Trophoblast cell (in vitro differentiated cells and primary cell): Measurements from ENCODE around the gene MICU1.
"Not testable (repeated sequence)": the region's sequence is repeated elsewhere in the genome, so short reads cannot be mapped to it uniquely, and the experiment has no call there.

Source experiments
- DNase-seq, 2 donors: peaks; one replicate each; pipeline ENCODE4 v3.0.0-alpha.2; 2016
- H2AFZ ChIP-seq: 2 replicates; pipeline ENCODE4 v1.6.1; 2013; ENCODE audit warnings: low read length, moderate library complexity, mild to moderate bottlenecking; ENCODE audit not compliant: insufficient read depth, poor library complexity
- H2AK5ac ChIP-seq: 2 replicates; pipeline ENCODE4 v1.6.1; 2013; ENCODE audit warnings: mild to moderate bottlenecking, low read length
- H2BK120ac ChIP-seq: 2 replicates; pipeline ENCODE4 v1.6.1; 2013; ENCODE audit warnings: low read length, mild to moderate bottlenecking, moderate library complexity; ENCODE audit not compliant: insufficient read depth, poor library complexity
- H2BK12ac ChIP-seq: 2 replicates; pipeline ENCODE4 v1.6.1; 2013; ENCODE audit warnings: mild to moderate bottlenecking, low read length, moderate library complexity
- H2BK5ac ChIP-seq: 2 replicates; pipeline ENCODE4 v1.6.1; 2013; ENCODE audit warnings: low read length, low read depth, moderate library complexity, mild to moderate bottlenecking; ENCODE audit not compliant: poor library complexity
- H3K14ac ChIP-seq: 2 replicates; pipeline ENCODE4 v1.6.1; 2013; ENCODE audit warnings: mild to moderate bottlenecking, low read length
- H3K18ac ChIP-seq: 2 replicates; pipeline ENCODE4 v1.6.1; 2013; ENCODE audit warnings: mild to moderate bottlenecking, low read length
- H3K23ac ChIP-seq: 2 replicates; pipeline ENCODE4 v1.6.1; 2013; ENCODE audit warnings: low read length
- H3K27ac ChIP-seq: 2 replicates; pipeline ENCODE4 v1.5.1; 2013; ENCODE audit warnings: low read depth, mild to moderate bottlenecking, inconsistent platforms, low read length, moderate library complexity
- H3K27me3 ChIP-seq: 2 replicates; pipeline ENCODE4 v1.6.1; 2013; ENCODE audit warnings: inconsistent platforms, mild to moderate bottlenecking, low read length, moderate library complexity; ENCODE audit not compliant: insufficient read depth
- H3K36me3 ChIP-seq, 2 experiments: 1 replicate in 1 of 2; 2 replicates in 1 of 2; pipeline ENCODE4 v1.6.1; 2013; ENCODE audit warnings: low read length in 2 of 2, mild to moderate bottlenecking in 2 of 2, moderate library complexity in 1 of 2; ENCODE audit not compliant: insufficient read depth in 2 of 2, control insufficient read depth in 1 of 2
- H3K4ac ChIP-seq: 2 replicates; pipeline ENCODE4 v1.6.1; 2013; ENCODE audit warnings: low read depth, mild to moderate bottlenecking, low read length, moderate library complexity
- H3K4me1 ChIP-seq, 2 experiments: 1 replicate in 1 of 2; 2 replicates in 1 of 2; pipeline ENCODE4 v1.6.1; 2013; ENCODE audit warnings: low read length in 2 of 2, mild to moderate bottlenecking in 2 of 2, moderate library complexity in 1 of 2; ENCODE audit not compliant: insufficient read depth in 2 of 2, control insufficient read depth in 1 of 2
- H3K4me2 ChIP-seq: 2 replicates; pipeline ENCODE4 v1.6.1; 2013; ENCODE audit warnings: inconsistent platforms, mild to moderate bottlenecking, low read length, moderate library complexity
- H3K4me3 ChIP-seq: 2 replicates; pipeline ENCODE4 v1.5.1; 2013; ENCODE audit warnings: mild to moderate bottlenecking, low read depth, low read length, inconsistent platforms
- H3K79me1 ChIP-seq: one replicate; pipeline ENCODE4 v1.6.1; 2013; ENCODE audit warnings: low read length
- H3K79me2 ChIP-seq: 2 replicates; pipeline ENCODE4 v1.6.1; 2013; ENCODE audit warnings: low read length, mild to moderate bottlenecking; ENCODE audit not compliant: control insufficient read depth, insufficient read depth, poor library complexity
- H3K9ac ChIP-seq: 2 replicates; pipeline ENCODE4 v1.6.1; 2013; ENCODE audit warnings: mild to moderate bottlenecking, low read length
- H3K9me3 ChIP-seq: 2 replicates; pipeline ENCODE4 v1.6.1; 2013; ENCODE audit warnings: low read depth, mild to moderate bottlenecking, control low read depth, inconsistent platforms, low read length; ENCODE audit not compliant: insufficient read depth
- H4K12ac ChIP-seq: 2 replicates; pipeline ENCODE4 v1.6.1; 2013; ENCODE audit warnings: low read depth, mild to moderate bottlenecking, low read length, moderate library complexity
- H4K8ac ChIP-seq: 2 replicates; pipeline ENCODE4 v1.6.1; 2013; ENCODE audit warnings: low read depth, mild to moderate bottlenecking, low read length, moderate library complexity
- H4K91ac ChIP-seq: one replicate; pipeline ENCODE4 v1.6.1; 2013; ENCODE audit warnings: low read depth, mild to moderate bottlenecking, low read length, moderate library complexity
- WGBS: extraction: QIAGEN DNeasy Blood & Tissue Kit; methylation state at CpG from one replicate; pipeline ENCODE4 v1.1.7; 2013; ENCODE audit warnings: missing lambda C conversion rate; ENCODE audit not compliant: insufficient read length, insufficient coverage; ENCODE audit errors: extremely low coverage; 5-methylcytosine and 5-hydroxymethylcytosine counted together

MICU1 gene

DNA sequence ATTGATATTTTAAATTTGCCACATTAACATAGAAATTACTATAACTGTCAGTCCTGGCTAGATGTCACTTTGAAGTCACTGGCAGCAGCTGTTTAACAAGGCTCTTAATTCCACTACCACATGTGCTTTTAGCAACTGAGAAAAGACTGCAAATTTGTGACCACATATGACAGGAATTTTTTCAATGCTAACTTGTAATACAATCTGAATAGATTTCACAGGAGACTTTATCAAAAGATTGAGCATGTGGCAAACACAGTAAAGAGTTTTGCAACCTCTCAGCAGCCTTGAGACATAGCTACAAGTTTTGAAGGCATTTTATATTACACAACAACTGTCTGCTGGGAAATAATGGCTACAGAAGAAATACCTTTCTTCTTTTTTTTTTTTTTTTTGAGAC lies 73.0 kb downstream of the MICU1 start:
- Histone ChIP-seq H3K27me3 (no peaks in the 10 kb centered on the region), H3K79me1 (no peaks in the 10 kb centered on the region), H2AFZ (no peak overlapping the region), H3K14ac (no peak overlapping the region), H3K4me1 (no peaks in the 10 kb centered on the region), H3K4me2 (no peak overlapping the region), H4K12ac (no peak overlapping the region), H3K18ac (no peak overlapping the region), H2BK5ac (no peak overlapping the region), H3K4me3 (no peak overlapping the region), H3K23ac (no peak overlapping the region), H3K4ac (no peak overlapping the region), H4K91ac (no peak overlapping the region), H3K79me2 (no peaks in the 10 kb centered on the region), H3K27ac (no peak overlapping the region), H2AK5ac (no peak overlapping the region), H3K36me3 (peaks cover 6 to 9% of the 10 kb centered on the region in 2 experiments), H2BK120ac (no peak overlapping the region), H3K9me3 (no peaks in the 10 kb centered on the region), H3K9ac (no peak overlapping the region), H2BK12ac (no peak overlapping the region), H4K8ac (no peak overlapping the region)
- DNase-seq, result peak; percentile 74 to 96

DNA sequence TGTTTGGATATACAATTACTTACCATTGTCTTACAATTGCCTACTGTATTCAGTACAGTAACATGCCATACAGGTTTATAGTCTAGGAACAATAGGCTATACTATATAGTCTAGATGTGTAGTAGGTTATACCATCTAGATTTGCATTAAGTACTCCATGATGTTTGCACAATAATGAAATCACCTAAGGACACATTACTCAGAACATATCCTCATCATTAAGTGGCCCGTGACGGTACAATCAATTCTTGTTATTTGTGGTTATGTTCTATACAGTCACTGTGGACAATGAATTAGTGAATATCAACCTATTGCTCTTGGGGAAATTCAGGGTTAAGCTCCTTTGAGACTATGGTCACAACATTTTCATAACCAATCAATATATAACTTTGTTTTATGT lies 75.6 kb downstream of the MICU1 start:
- no peaks in the 10 kb centered on the region for H3K79me1 ChIP-seq
- peaks cover 6 to 11% of the 10 kb centered on the region in 2 experiments for H3K36me3 ChIP-seq
- no peak overlapping the region for H3K18ac ChIP-seq
- no peak overlapping the region for H3K4me3 ChIP-seq
- H2AFZ ChIP-seq, result no peak overlapping the region
- no peak overlapping the region for H3K23ac ChIP-seq
- H3K79me2 ChIP-seq, result no peaks in the 10 kb centered on the region
- no peak overlapping the region for H4K91ac ChIP-seq
- H2BK12ac ChIP-seq, result no peak overlapping the region
- no peak overlapping the region for H2BK120ac ChIP-seq
- H2AK5ac ChIP-seq, result no peak overlapping the region
- no peak overlapping the region for H3K9ac ChIP-seq
- no peak overlapping the region for H3K4ac ChIP-seq
- DNase-seq, result no peak
- no peaks in the 10 kb centered on the region for H3K27me3 ChIP-seq
- H4K8ac ChIP-seq, result no peak overlapping the region
- WGBS, result no CpG with 5 or more reads among the region's 2 CpGs
- no peak overlapping the region for H3K27ac ChIP-seq
- H3K9me3 ChIP-seq, result no peaks in the 10 kb centered on the region
- H3K4me1 ChIP-seq, result peaks cover 0 to 2% of the 10 kb centered on the region in 2 experiments
- no peak overlapping the region for H4K12ac ChIP-seq
- H3K4me2 ChIP-seq, result no peak overlapping the region
- no peak overlapping the region for H2BK5ac ChIP-seq
- H3K14ac ChIP-seq, result no peak overlapping the region

DNA sequence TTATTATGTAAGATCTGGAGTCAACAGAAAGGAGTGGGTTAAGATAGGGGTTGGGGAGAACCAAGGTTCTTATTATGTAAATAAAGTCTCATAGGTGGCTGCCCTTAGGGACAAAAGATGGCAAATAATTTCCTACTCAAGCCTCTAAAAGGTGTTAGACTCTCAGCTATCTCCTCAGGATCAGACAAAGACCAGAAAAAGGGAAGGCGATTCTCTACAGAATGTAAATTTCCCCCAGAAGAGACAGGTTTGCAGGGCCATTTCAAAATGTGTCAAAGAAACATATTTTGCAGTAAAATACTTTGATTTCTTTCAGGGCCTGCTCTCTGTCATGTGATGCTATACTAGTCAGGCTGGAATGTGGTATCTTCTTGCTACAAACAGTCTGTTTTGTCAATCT lies 80.3 kb downstream of the MICU1 start:
- no CpG with 5 or more reads among the region's 1 CpG for WGBS
- DNase-seq, result no peak

DNA sequence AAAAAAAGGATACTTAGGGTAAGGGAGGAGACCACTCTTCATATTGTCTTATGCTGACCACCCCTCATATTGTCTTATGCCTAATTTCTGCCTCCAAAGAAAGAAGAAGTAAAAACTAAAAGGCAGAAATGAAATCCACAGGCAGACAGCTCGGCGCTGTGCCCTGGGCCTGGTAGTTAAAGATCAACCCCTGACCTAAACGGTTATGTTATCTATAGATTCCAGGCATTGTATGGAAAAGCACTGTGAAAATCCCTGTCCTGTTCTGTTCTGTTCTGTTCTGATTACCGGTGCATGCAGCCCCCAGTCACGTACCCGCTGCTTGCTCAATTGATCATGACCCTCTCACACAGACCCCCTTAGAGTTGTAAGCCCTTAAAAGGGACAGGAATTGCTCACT lies 82.0 kb downstream of the MICU1 start:
- WGBS, result no CpG with 5 or more reads among the region's 6 CpGs
- H3K18ac ChIP-seq, H3K27ac ChIP-seq, H2BK12ac ChIP-seq, H3K27me3 ChIP-seq, H2BK5ac ChIP-seq, H3K79me2 ChIP-seq, H3K79me1 ChIP-seq, H2AK5ac ChIP-seq, H3K4me3 ChIP-seq, H3K14ac ChIP-seq, H3K4me2 ChIP-seq, H2AFZ ChIP-seq, H4K91ac ChIP-seq, H4K12ac ChIP-seq, H3K9me3 ChIP-seq, H3K23ac ChIP-seq, H3K4ac ChIP-seq, H4K8ac ChIP-seq, H3K9ac ChIP-seq, DNase-seq, H3K4me1 ChIP-seq, H2BK120ac ChIP-seq: not testable (repeated sequence)
- peaks cover 6 to 12% of the 10 kb centered on the region in 2 experiments for H3K36me3 ChIP-seq

More for the DNA sequence above, 80.3 kb downstream of the MICU1 start:
- no peak overlapping the region for H3K27ac ChIP-seq
- peaks cover 0 to 2% of the 10 kb centered on the region in 2 experiments for H3K4me1 ChIP-seq
- H4K91ac ChIP-seq, result no peak overlapping the region
- H3K79me2 ChIP-seq, result no peaks in the 10 kb centered on the region
- H3K79me1 ChIP-seq, result no peaks in the 10 kb centered on the region
- H3K9me3 ChIP-seq, result peaks cover 8% of the 10 kb centered on the region
- no peak overlapping the region for H2BK12ac ChIP-seq
- no peak overlapping the region for H3K18ac ChIP-seq
- no peak overlapping the region for H3K4me2 ChIP-seq
- no peak overlapping the region for H3K9ac ChIP-seq
- H3K36me3 ChIP-seq, result peaks cover 12 to 18% of the 10 kb centered on the region in 2 experiments
- H3K4me3 ChIP-seq, result no peak overlapping the region
- no peak overlapping the region for H2BK5ac ChIP-seq
- H3K4ac ChIP-seq, result no peak overlapping the region
- H2AFZ ChIP-seq, result no peak overlapping the region
- no peak overlapping the region for H3K14ac ChIP-seq
- H4K8ac ChIP-seq, result no peak overlapping the region
- no peak overlapping the region for H2BK120ac ChIP-seq
- no peak overlapping the region for H2AK5ac ChIP-seq
- no peak overlapping the region for H4K12ac ChIP-seq
- H3K23ac ChIP-seq, result no peak overlapping the region
- H3K27me3 ChIP-seq, result no peaks in the 10 kb centered on the region
